Stimulated activated CD8-positive, alpha-beta memory T cell treated with anti-CD3 and anti-CD28 coated beads, Interleukin-12 subunit alpha, Interleukin-12 subunit beta, amount 100 ng/mL, for 1 hour (primary cell): ENCODE measurements around the gene C3orf52.
"Not testable (repeated sequence)": the region's sequence is repeated elsewhere in the genome, so short reads cannot be mapped to it uniquely, and the experiment has no call there.

Experiments used
- DNase-seq: peaks from one replicate; pipeline ENCODE4 v3.0.0-alpha.2; 2020; ENCODE audit warnings: low read depth

C3orf52 gene

DNA sequence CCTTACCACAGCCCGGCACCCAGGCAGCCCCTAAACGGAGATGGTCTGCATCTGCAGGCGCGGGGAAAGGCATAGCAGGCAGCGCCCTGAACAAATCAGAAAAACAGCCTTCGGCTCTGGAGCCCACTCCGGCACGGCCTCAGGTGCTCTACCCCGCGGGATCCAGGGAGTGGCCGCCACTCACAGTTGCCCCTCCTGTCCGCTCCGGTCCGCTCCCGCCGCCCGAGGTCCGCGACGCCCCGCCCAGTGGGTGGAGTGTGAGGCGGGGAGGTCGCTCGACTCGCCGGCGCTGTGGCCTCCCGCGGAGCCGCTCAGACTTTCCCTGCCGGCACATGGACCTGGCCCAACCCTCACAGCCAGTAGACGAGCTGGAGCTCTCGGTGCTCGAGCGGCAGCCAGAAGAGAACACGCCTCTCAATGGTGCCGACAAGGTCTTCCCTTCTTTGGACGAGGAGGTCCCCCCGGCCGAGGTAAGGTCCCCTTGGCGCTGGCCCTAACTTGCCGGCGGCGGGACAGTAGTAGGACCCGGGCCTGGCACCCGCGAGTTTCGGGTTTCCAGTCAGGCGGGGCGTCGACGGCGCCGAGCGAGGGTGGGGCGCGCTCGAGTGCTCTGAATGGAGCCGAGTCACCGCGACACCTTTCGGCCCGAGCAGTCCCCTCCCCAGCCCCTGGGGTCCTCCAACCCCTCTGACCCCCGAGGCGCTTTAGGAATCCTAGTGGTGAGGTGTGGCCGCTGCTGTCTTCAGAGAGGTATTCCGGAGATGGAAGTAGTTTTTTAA, at the start of gene C3orf52:
Gene C3orf52 (plus strand): TSS at position 314 of the 779 bp plus-strand sequence. CDS start 19 bp downstream, at position 333.
- peak; percentile 17 for DNase-seq

DNA sequence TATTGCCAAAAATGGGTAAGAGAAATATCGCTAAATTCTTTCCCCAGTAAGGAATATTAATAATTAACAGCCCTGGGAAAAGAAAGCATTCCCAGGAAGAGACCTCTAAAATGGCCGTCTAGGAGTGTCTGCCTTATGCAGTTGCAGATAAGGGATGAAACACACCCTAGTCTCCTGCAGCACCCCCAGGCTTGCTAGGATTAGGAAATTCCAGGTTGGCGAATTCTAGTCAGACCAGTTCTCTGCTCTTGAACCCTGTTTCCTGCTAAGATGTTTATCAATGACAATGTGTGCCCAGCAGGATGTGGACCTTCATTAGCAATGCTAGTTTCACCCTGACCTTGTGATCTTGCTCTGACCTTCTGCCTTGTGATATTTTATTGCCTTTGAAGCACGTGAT, 49.0 kb upstream of the C3orf52 start:
- not testable (repeated sequence) for DNase-seq

GRCh38 chr3:112038863-112039262, 47.3 kb upstream of the C3orf52 start:
- no peak for DNase-seq

DNA sequence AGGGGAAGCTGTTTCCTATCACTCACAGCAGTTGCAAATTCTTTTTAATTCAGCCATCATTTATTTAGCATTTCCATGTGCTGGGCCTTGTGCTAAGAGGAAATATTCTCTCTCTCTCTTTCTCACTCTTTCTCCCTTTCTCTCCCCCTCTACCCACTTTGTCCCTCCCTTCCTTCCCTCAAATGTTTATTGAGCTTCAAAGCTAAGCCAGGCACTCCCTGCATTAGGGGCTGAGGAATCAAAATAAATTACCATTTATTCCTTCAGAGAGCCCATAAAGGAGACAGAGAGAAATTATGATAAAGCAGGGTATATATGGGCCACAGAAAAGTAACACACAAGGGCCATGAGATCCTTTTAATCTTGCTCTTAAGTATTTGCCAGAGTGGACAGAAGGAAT, 44.9 kb upstream of the C3orf52 start:
- DNase-seq, result no peak

GRCh38 chr3:112042842-112043280, 43.3 kb upstream of the C3orf52 start:
- DNase-seq, result no peak

DNA sequence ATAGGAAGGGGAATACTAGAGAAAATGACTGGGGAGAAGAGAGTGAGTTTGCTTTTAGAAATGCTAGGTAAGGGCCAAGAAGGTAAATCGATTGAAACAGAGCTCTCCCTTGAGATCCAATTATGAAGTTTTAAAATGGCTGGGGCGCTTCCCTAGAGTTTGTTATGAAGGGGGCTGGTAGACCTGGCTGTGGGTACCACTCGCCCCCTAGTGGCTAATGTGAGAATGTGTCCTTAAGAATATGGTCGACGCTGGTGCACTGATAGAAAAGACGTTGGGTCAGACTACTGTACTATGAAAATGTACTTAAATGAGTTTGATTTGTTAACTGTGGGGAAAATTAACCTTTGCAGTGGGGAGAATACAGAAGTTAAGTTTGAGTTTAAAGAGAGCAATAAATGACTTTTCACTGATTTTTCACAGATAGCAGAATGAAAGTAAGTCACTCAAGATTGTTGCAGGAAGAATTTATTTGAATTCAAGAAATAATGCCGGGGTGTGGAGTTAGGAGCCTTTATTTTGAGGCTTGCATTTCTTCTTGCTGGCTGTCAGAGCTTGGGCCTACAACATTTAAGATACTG, 42.5 kb upstream of the C3orf52 start:
- peak; percentile 28 for DNase-seq

GRCh38 chr3:112046599-112046998, 39.6 kb upstream of the C3orf52 start:
- DNase-seq, result no peak

- no peak for DNase-seq
Measured at GRCh38 chr3:112047264-112047663, 38.9 kb upstream of the C3orf52 start.

- DNase-seq, result no peak
Measured at GRCh38 chr3:112048911-112049310, 37.3 kb upstream of the C3orf52 start.

DNA sequence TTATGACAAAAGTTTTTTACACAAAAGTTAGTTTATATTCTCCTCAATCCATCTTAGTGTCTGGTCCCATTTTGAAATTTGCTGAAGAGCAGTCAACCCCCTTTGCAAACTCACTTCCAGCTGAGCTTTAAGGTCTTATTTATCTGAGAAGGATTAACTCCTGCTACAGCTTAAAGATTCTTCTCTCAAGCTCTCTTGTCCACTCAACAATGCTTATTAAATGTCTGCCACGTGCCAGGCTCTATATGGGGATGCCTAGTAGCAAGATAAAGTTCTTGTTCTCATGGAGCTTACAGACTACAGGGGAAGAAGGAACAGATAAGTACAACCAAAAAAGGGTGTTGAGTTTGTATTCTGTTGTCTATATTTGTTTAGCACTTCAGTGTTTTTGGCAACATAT, 33.0 kb upstream of the C3orf52 start:
- DNase-seq, result no peak

GRCh38 chr3:112056451-112056929, 29.7 kb upstream of the C3orf52 start:
- DNase-seq, result no peak

DNA sequence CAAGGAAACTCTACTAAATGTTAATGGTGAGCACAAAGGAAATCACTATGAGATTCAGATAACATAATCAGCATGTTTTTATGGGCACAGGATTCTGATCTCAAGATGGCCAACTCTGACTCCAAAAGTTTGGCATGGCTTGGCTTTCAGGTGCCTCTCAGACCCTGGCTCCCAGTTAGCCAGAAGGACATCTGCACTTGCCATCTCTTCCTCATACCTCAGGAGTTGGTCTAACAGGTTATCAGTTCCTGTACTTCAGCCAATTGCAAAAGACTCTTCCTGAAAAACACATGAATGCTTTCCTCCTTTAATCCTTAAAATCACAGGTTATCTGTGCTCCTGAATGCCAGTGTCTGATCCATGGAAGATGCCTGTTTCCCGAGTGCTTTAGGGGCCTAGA, 26.7 kb upstream of the C3orf52 start:
- no peak for DNase-seq

GRCh38 chr3:112061152-112061551, 25.0 kb upstream of the C3orf52 start:
- no peak for DNase-seq

DNA sequence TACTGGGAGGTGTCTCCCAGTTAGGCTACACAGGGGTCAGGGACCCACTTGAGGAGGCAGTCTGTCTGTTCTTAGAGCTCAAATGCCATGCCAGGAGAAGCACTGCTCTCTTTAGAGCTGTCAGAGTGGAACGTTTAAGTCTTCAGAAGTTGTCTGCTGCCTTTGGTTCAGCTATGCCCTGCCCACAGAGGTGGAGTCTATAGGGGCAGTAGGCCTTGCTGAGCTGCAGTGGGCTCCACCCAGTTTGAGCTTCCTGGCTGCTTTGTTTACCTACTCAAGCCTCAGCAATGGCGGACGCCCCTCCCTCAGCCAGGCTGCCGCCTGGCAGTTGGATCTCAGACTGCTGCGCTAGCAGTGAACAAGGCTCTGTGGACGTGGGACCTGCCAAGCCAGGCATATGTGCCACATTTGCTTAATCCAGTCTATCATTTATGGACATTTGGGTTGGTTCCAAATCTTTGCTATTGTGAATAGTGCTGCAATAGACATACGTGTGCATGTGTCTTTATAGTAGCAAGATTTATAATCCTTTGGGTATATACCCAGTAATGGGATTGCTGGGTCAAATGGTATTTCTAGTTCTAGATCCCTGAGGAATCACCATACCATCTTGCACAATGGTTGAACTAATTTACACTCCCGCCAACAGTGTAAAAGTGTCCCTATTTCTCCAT, 13.7 kb upstream of the C3orf52 start:
- DNase-seq, result not testable (repeated sequence)

GRCh38 chr3:112074006-112074405, 12.2 kb upstream of the C3orf52 start:
- no peak for DNase-seq

GRCh38 chr3:112074616-112075497, 11.3 kb upstream of the C3orf52 start:
- no peak for DNase-seq

DNA sequence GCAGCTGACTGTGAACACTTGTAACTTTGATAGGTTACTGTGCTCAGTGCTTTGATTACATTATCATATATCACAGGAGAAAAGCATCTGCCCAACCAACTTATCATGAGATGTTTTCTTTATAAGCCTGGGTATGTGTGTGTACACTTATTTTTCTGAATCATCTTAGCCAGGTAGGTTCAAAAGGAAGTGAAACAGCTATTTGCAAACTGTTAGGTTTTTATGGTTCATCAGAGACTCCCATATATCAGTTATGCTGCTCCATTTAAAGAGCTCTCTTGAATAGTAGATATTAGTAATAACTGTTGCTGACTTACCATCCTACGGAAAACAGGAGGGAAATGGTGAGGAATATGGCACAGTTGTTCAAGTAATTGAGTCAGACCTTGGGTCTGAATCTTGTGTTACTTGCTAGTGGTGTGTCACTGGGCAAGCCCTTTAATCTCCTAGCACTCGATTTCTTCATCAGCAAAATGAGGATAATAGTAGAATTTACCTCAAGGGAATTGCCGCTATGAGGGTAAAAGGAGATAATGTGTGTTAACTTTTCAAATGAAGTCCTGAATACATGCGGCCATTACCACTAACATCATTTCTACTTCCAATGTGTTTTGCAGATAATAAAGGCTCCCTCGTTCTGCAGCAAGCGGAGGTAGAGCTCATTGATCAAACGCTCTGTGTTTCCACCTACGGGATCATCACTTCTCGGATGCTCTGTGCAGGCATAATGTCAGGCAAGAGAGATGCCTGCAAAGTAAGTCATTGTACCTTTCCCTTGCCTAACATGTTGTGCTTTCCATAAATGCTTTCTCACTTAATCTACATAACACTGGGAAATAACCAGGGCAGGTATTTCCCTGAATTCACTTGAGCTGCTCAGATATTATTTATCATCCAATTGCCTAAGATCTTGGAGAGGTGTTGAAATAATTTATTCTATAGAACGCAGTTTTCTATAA, 7.8 kb upstream of the C3orf52 start:
- DNase-seq, result no peak

DNA sequence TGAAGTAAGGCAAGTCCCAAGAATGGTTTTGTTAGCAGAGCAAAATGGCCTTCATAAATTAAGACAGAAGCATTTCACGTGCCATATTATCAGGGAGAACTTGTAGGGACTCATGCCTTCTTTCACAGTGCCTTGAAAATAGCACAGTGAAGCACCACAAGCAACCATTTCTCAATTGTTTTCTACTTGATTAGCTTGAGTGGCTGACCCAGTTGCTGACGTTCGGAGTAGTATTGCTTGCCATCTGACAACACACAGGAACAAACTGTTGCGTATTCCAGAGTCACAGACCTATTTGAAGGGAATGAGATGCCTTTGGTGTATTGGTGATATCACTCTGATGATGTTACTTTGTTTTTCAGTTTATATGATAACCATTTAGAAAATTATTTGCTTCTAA, 3.0 kb upstream of the C3orf52 start:
- DNase-seq, result no peak

DNA sequence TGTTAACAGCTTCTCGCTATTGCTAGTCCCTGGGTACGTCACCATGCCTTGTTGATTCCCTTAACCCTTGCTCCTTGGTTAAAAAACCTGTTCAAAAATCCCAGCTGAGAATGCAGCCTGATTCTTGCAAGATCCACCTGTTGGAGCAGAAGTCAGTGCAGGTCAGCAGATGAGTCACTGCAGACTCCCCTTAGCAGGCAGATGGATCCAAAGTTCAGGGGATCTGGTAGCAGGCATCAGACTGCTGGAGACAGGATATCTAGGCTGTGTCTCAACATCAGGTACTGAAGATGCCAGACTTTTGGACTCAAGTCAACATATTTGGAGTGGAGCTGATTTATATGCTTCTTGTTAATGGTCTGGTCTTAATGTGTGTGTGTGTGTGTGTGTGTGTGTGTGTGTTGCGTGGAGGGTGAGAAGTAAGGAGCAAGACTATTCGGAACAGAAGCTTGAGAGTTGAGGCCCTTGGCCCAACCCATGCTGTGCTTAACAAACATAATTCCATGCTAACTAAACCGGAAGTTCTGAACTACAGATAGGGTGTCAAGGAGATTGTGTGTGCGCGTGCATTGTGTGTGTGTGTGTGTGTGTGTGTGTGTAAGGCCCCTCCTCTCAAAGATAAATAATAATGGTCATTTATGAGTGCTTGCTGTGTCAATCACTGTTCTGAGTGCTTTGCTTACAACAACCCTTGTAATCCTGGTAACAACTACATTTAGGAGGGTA, 1.0 kb upstream of the C3orf52 start:
- no peak for DNase-seq

DNA sequence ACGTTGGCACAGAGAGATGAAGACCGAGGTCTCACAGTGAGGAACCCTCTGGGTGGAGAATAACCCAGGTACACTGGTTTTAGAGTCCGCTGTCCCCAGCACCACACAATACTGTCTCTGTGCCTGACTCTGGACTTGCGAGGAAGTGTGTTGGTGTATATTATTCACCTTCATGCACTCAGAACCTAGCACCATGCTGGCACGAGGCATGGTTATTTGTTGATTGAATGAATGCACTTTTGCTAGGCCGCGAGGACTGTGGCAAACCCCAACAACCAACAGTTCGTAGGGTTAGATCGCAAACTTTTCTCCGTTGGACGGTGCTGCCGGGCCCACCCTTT, 484 bp upstream of the C3orf52 start:
- no peak for DNase-seq
